Measurements from ENCODE around the gene VPS37D.
"Not testable (repeated sequence)": the region's sequence is repeated elsewhere in the genome, so short reads cannot be mapped to it uniquely, and the experiment has no call there.

VPS37D gene

DNA sequence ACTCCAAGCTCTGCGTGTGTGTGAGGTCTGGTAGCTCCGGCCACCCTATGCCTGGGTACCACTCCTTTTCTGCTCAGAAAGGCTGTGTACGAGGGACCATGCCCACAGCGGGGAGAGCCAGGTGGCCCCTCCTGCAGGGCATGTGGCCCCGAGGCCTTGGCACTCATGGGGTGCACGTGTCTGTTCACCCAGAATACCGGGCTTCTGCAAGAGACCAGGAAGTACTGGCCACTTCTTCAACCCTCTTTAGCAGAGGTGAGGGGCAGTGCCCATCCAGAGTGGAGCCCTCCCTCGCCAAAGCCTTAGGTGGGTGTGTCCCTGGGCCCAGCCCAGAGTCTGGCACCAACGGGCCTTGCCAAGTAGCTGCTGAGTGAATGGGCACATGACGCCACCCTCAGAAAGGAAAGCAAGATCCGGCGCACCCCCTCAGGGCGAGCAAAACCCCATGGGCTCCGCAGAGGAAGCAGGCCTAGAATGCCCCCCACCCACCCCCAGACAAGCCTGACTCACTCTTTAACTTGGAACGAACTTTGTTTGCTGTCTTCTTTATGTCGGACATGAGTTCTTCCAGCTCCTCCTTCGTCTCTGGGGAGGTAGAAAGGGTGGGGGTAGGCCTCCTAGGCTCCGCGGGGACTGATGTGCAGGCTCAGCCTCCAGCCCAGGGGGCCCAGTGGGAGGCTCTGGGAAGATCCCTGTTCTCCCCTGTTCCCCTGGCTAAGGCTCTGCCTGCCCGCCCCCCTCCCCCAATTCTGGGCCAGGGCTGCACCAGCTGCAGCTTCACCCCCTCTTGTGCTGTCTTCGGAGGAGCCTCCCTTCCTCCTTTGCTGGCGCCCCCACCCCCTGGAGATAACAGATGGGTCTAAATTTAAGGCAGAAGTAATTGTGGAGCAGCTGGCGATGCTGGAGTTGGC, 37.3 kb downstream of the VPS37D start:
- DNase-seq (ENCODE audit: low read depth in 3 of 3, low spot score in 1 of 3): no peak

DNA sequence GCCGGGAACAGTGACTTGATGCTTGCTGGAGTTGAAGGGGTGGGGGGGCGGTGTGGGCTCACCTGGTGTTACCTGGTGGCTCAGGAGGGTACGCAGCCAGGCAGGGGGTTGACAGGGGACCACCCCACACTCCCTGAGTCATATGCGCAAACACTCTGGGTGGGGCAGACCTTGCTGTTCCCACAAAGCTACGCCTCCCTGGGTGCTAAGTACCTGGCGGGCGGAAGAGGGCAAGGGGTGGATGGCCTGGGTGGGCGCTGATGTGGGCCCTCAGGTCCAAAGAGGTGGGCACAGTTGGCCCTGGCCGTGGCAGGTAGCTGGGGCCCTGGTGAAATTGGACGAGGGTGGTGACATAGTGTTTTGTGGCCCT, 37.9 kb downstream of the VPS37D start:
- DNase-seq (ENCODE audit: low read depth in 3 of 3, low spot score in 1 of 3): no peak

DNA sequence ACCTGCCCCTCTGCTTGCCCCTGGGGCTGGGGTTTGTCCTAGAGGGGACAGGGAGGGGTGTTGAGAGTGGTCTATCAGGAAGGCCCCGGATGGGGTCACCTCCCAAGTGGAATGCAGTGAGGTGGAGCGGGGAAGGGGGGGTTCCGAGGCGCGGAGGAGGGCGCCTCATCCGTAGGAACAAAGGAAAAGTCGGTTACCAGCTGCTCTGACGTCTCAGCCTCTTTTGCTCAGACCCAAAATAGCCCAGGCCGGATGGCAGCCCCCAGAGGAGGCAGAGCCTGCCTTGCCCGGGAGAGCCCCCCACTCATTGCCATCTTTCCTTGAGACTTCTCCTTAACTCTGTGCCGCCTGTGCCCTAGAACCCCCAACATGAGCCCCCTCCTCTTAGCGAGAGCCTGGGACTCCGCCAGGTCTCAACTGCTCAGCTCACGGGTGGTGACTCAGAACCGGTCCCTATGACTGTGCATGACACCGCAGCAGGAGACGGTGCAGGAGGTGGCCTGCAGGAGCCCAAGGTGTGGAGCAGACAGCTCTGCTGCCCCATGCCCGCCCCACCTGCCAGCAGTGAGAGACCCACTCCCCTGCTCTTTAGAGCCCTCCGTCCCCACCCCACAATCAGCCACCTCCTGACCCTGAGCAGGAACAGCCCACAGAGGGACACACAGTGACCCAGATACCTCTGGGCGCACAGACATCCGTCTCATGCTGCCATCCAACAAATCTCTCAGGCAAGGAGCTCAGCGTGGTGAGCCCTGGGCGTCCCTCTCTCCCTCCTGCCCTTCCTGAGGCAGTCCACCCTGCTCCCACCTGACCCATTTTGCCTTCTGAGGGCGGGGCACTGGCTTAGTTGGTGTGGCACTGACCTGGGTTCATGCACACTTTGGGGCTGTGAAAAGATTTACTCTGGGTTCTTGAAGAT, 38.8 kb downstream of the VPS37D start:
- DNase-seq (ENCODE audit: low read depth in 3 of 3, low spot score in 1 of 3): no peak

DNA sequence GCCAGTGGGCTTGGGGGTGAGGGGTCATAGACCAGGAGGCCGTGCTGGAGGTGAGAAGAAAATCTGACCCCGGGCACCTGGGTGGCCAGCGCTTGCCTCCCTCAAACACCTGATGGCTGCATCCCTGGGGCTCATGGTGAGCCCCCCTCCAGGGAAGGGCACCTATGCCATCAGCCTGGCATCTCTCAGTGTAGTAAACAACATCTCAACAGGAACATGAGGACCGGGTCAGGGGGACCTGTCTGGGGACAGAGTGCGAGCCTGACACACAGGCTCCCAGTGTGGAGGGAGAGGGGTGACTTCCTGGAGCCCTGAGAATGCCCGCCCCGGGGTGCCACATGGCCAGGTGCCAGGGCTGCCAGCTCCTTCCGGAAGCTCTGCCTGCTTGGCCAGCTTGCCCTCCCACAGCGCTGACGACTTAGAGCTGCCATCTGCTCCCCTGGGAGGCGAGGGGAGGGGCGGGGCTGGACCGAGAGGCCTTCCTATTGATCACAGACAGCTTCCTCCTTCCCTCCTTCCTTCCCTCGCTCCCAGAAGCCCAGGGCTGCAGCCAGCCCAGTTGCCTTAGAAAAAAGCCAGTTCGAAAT, 39.5 kb downstream of the VPS37D start:
- no peak for DNase-seq (ENCODE audit: low read depth in 3 of 3, low spot score in 1 of 3)

DNA sequence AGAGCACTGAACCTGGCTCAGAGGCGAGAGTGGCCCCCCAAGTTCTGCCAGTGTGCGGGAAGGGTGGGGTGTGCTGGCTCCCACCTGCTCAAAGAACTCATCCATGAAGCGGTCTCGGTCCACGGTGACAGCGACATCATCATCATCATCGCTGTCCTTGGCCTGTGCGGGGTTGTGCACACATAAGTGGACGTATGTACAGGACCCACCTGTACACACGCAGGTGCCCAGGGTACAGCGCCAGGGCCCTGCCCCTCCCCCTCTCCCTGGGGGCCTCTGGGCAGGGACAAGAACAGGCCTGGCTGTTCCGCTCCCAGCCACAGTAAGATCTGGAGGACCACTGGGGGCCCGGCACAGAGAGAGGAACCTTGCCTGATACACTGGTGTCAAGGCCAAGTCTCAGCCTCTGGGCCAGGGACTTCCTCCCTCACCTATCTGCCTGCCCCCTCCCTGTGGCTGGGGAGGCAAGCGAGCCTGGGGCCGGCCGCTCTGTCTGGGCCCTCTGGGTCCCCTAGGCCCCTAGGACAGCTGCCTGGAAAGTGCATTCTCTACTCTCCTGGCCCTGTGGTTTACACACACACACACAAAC, 41.4 kb downstream of the VPS37D start:
- DNase-seq (ENCODE audit: low read depth in 3 of 3, low spot score in 1 of 3): no peak

DNA sequence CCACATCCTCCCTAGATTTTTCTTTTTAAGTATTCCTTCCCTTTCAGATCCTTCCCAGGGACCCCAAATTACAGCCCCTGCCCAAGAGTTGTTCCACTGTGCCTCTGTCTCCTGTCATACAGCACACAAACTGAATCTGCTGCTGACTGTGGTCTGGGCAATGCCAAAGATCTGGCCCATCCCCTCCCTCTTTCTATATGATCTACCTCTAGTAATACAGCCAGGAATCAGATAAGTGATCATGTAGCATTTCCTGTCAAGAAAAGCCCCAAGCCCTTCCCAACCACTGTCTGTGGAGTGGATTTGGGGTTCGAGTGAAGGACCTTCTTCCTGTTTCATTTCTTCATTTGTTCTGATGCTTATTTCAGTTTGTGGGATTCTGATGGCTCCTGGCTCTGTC, 45.1 kb downstream of the VPS37D start:
- no peak for DNase-seq (ENCODE audit: low read depth in 3 of 3, low spot score in 1 of 3)

DNA sequence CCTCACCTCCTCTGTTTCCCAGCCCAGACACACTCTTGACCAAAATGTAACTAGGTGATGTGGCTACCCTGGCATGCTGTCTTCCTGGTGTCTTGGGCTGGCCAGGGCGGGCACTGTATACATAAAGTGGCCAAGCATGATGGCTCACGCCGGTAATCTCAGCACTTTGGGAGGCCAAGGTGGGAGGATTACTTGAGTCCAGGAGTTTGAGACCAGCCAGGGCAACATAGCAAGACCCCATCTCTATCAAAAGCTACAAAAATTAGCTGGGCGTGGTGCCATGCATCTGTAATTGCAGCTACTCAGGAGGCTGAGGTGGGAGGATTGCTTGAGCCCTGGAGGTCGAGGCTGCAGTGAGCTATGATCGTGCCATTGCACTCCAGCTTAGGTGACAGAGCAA, 45.7 kb downstream of the VPS37D start:
- not testable (repeated sequence) for DNase-seq (ENCODE audit: low read depth in 3 of 3, low spot score in 1 of 3)

DNA sequence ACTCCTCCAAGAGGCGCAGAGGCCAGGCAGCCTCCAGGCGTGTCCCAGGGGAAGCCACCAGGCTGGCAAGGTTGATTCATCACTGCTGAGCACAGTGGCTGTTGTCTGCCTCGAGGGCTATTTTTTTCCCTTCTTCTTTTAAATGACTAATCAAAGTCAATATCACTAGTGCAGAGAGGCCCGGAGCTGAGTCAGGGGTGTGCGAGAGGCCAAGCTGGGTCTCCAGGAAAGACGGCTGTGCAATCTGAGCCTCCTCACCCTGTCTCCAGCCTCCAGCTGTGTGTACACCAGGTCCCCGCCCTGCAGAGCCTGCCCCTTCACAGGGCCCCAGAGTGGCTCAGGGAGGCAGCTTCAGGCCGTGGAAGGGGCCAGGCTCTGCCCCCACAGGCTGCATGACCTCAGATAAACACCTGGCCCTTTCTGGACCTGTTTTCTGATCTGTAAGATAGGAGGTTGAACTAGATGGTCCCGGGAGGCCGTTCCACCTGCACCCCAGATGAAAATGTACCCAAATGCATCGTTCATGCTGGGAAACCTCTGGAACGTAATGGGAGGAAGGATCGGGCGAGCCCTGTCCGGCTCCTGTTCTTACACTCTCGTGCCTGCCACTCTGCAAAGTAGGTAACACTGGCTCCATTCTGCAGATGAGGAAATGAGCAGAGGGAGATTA, 48.2 kb downstream of the VPS37D start:
- DNase-seq (ENCODE audit: low read depth in 3 of 3, low spot score in 1 of 3): no peak

DNA sequence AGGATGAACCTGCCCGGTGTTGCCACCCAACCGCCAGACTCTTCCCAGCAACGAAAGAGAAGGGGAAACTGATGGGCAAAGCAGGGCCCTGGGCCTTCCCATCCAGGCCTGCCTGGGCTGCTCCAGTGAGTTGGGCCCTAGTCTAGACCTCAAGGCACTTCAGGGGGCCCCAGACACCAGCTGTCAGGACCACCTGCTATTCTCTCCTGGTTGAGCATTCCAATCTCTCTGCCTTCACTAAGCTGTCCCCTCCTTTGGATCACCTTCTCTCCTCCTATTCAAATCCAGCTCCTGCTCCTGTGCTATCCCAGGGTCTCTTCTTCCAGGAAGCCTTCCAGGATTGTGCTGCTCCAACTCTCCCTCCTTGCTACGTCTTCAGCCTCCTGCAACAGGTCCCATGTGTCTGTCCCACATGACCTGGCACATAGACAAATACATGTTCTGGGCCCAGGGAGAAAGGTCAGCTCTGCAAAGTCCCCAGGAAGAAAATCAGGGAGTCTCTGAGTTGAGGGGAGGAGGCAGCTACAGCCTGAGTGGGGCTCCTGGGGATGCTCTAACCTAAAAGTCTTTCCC, 48.8 kb downstream of the VPS37D start:
- DNase-seq (ENCODE audit: low read depth in 3 of 3, low spot score in 1 of 3): no peak

DNA sequence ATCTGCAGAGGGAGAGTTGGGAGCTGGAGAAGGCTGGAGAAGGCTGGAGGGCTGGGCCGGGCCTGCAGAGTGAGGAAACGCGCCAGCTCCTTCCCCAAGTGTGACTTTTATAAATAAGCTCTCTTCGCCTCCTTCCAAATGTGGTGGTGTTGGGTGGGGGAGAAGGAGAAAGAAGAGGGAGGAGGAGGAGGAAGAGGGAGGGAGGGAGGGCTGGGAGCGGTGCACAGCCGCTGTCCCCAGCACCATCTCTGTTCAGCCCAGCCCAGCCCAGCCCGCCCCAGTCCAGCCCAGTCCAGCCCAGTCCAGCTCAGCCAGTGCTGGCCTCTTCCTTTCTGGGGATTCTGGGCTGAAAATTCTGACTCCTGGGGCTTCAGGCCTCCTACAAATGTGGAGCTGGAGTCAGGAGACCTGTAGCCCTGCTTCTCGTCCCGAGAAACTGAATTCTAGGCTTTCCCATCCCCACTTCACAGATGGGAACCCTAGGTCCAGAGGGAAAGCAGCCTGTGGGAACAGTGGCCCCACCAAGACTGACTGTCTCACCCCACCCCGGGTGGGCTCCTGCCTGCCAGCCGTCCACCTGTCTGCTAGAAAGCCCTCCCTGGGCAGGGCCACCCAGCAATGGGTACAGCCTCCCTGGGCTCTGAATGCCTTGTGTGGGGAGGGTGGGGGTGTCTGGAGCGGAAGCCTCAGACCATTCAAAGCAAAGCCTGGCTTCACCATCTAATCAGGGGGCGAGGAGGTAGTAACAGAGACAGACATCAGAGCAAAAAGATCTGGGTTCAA, 49.6 kb downstream of the VPS37D start:
- no peak for DNase-seq (ENCODE audit: low read depth in 3 of 3, low spot score in 1 of 3)

DNA sequence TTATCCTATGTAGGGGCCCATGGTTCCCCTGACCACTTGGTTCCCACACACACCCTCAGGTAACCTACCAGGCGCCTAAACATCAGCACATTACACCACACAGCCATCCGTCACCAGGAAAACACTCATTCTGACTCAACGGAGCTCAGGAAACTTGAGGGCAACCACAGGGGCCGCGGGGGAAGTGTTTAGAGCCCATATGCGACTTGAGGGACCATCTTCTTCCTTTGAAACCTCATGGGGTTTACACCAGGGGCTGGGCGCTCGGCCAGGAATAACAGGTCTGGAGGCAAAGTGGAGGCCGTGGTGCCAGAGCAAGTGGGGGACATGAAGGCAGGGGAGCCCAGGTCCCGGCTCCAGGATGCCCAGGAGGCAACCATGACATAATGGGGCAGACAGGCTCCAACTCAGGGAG, 50.4 kb downstream of the VPS37D start:
- peak; percentile 45 to 55 (median 54) for DNase-seq (ENCODE audit: low read depth in 3 of 3, low spot score in 1 of 3)

DNA sequence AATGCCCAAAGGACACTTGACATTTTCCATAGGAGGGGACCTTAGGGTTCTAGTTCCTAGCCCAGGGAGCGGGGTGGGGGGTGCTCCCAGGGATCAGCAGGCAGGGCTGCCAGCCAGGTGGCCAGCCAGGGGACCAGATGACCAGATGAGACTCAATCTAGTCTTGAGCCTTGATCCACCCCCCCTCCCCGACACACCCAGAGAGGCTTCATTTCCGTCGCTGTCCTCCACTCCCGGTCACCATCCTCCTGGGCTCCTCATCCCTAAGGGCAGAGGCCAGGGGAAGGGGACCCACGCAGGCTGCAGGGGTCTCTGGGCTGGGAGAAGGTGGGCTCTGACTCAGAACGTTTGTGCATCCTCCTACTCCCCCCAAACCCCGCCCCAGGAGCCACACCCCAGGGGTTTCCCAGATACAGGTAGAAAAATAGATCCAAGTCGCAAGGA, 50.8 kb downstream of the VPS37D start:
- DNase-seq (ENCODE audit: low read depth in 3 of 3, low spot score in 1 of 3): no peak

DNA sequence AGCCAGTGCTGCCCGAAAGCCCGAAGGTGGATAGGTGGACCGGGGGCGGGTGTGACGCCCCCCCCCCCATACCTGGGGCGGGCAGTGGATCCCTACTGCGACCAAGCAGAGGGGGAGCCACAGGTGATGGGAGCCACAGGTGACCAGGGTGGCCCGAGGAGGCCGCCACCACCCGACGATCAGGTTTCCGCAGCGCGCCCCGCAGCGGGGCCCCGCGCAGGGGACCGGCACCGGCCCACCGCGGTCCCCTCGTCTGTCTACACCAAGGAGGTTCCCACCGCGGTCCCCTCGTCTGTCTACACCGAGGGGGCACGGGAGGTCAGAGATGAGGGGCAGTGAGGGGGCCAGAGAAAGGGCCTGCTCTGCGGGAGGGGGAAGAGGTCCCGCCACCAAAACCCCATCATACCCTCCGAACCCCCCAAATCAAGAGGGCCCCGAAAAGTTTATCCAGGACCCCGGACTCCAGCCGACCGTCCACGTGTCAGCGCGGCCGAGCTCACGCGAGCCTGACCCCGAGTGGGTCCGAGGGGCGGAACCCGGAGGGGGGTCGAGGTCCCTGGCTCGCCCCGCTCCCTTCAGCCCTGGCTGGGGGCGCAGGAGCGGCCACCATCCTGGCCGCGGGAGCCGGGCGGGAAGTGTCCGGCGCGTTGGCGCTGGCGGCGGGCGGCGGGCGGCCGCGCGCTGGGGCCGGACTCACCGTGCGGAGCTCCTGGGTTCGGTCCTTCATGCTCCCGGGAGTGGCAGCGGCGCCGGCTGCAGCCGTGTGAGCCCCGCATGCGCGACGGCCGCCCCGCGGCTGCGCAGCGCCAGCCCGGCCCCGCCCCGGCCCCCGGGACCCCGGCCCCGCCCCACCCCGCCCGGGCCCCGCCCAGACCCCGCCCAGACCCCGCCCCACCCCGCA, 51.5 kb downstream of the VPS37D start, which contains the start of gene STX1A:
TSS of gene STX1A (minus strand) at position 765 of the 901 bp plus-strand sequence. CDS start at position 727, 38 bp downstream.
- peak; percentile 26 to 63 (median 57) for DNase-seq (ENCODE audit: low read depth in 3 of 3, low spot score in 1 of 3)

DNA sequence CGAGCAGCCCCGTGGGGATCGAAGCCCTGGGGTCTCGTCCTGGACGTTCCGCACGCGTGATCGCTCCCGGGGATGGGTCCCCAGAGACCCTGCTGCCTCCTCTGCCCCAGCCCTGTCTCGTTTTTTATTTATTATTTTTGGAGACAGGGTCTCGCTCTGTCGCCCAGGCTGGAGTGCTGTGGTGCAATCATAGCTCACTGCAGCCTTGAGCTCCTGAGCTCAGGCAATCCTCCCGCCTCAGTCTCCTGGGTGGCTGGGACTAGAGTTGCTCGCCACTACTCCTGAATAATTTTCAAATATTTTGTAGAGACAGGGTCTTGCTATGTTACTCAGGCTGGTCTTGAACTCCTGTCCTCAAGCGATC, 52.2 kb downstream of the VPS37D start:
- no peak for DNase-seq (ENCODE audit: low read depth in 3 of 3, low spot score in 1 of 3)

DNA sequence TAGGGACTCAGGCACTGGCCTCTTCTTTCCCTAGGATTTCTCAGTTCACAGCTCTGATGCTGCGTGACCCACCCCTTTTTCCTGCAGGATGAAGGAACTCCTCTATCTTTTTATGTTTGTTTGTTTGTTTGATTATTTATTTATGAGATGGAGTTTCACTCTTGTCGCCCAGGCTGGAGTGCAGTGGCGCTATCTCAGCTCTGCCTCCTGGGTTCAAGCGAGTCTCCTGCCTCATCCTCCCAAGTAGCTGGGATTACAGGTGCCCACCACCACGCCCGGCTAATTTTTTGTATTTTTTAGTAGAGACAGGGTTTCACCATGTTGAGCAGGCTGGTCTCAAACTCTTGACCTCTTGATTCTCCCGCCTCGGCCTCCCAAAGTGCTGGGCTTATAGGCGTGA, 52.8 kb downstream of the VPS37D start:
- DNase-seq (ENCODE audit: low read depth in 3 of 3, low spot score in 1 of 3): not testable (repeated sequence)

DNA sequence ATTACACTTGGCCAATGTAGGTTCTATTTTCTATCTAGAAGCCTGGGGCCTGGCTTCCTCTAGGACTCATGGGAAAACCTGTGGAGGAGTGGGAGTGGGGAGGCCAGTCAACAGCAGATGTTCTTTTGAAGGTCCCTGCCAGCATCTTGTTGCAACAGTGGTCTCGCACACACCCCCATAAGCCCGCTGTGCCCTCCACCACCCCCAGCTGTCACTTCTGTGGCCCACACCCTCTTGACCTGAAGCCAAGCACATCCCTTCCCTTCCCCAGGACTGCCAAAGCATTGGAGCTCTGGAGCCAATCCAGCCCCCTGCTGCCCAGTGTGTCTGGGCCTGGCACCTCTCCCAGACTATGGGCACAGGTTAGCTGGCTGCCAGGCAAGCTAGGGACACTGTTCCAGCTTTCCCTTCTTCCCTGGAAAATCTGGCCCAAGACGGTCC, 53.8 kb downstream of the VPS37D start:
- DNase-seq (ENCODE audit: low read depth in 3 of 3, low spot score in 1 of 3): no peak
